GM21526 (cell line): ENCODE results near the gene SORBS1.

ENCODE experiments used
- ATAC-seq: cut with Tn5 transposase; IDR thresholded peaks from one replicate; pipeline ENCODE4 v1.9.1; 2021; ENCODE audit warnings: moderate library complexity; ENCODE audit not compliant: unreplicated experiment, low FRiP score

SORBS1 gene

DNA sequence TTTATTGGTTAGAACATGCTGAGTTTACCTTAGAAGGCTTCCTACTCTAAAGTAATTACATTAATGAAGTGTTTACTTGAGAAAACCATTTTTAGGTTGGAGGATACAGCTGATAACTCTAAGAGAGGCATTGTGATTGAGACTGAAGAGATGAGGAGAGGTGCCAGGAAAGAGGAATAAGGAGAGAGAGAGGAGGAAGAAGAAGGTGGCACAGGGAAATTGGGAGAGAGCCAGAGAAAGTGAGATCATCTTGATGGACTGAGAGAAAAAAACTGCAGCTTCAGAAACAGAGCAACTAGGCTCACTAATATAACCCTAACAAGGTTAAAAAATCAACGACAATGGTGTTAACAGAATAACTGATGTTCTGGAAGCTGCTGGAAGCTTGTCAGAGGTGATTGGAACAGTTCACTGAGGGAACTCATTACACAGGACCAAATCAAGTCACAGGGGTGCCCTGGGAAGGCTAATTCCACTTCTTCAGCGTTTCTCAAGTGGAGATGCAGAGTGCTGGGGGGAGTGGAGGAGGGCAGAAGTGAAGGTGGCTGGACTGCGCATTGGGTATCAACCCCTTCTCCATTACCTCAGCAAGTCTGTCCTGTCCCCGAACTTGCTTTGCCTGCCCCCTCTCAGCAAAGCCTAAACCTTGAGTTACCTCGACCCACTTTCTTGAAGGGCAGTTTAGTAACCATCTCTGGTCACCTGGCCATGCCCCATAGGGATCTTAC, 6.9 kb upstream of the SORBS1 start:
- ATAC-seq, result no peak

DNA sequence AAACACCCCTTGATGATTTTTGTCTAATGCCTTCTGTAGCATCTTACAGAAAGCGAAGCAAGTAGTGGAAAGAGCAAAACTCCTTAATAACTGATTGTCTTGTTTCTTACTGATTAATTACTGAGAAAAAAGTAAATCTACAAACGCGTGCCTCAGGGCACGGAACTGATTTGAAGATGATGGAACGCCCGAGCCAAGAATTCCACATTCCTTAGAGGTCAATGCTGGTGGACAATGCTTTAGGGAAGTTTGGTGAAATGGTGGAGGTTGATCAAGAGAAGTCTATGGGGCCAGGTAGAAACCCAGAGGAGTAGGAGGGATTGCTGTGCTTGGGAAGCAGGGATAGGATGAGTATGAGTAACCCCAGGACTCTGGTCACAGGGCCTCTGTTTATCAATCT, 5.0 kb upstream of the SORBS1 start:
- ATAC-seq, result no peak

DNA sequence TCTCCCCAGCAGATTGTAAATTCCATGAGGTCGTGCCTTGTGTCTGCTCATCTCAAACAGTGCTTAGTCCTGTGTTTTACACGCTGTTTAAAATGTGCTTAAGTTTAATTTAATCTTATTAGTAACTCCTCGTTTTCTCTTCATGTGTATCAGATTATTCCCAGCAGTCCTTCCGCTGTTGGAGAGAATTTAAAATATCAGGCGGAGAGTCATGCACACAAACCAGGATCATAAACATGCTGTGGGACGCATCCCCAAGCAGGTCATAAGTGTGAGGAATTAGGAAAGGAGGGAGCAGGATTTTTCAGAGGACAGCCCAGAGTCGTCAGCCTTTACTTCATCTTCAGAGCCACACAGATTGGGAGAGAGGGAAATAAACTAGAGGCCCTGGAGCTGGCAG, 4.2 kb upstream of the SORBS1 start:
- ATAC-seq, result no peak

- ATAC-seq, result no peak
These were observed 3.1 kb upstream of the SORBS1 start for GRCh38 chr10:95564291-95564690.

- ATAC-seq, result no peak
These were observed 1.3 kb upstream of the SORBS1 start for GRCh38 chr10:95562341-95562965.

GRCh38 chr10:95561864-95562177, 650 bp upstream of the SORBS1 start:
- no peak for ATAC-seq

DNA sequence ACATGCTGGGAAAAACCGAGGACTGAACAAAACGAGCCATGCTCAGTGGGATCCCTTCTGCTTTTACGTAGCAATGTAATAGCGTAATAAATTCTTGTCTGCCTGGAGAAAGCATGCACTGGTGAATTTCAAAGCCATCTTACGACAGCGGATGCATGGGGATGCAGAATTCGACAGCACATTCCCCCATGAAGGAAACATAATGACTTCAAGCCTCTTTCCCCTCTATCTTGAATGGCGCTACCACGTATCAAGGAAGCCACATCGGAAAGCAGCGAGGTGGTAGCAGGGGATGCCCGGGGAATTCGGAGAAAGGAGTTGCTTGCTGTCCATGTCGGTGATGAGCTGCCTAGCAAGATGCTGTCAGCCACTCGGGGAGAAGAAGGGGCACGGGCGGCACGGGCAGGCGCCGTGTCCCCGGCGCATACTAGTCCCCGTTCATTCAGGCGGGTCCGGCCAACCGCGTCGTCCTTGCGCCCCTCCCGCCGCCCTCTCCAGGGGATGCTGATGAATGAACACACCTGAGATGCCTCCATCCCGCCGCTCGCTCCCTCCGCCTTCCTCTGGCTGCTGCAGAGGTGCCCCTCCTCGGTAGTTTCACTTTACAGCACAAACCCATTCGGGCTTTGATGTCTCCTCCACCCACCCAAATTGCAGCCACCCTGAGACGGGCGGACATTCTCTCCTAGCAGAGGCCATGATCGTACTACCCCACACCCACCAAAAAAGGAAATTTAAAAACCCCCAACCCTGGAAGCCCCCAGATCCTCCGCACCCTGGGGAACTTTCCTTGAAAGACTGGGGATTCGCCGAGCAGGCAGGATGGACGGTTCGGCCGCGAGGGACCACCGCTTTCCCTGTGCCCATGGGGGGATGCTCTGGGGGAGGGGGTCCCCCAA, 644 bp downstream of the SORBS1 start:
- ATAC-seq, result no peak

DNA sequence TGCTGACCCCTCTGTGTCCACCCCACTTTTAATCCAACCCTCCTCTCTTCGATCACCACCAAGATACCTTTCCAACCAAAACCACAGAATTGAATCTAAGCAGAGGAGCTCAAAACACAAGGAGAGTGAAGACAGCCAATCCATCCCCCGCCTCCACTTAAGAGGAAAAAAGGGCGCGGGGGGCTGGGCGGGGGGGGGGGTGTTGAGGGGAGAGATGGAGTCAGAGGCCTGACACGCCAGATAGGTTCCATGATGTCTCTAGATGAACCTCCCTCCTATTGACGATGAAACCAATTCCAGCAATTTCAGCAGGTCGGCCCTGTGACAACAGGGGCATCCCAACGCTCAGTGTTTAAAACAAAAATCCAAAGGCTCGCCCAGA, 1.3 kb downstream of the SORBS1 start:
- no peak for ATAC-seq

DNA sequence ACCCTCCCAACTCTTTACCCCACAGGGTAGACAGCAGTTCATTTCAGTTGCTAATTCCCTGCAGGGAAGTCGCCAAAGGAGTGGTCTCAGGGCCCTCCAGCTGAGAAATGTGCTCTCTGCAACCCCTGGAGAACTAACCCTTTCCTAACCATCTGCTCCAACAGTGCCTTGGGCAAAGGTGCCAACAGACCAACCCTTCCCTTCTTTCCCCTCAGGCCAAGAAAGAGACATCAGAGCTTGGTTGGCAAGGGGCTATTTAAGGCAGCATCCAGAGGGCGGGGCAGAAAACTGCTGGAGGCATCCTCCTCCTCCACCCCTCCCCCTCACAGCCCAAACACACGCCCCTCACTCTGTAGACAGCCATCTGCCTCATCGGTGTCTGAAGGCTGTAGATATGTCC, 1.7 kb downstream of the SORBS1 start:
- no peak for ATAC-seq

DNA sequence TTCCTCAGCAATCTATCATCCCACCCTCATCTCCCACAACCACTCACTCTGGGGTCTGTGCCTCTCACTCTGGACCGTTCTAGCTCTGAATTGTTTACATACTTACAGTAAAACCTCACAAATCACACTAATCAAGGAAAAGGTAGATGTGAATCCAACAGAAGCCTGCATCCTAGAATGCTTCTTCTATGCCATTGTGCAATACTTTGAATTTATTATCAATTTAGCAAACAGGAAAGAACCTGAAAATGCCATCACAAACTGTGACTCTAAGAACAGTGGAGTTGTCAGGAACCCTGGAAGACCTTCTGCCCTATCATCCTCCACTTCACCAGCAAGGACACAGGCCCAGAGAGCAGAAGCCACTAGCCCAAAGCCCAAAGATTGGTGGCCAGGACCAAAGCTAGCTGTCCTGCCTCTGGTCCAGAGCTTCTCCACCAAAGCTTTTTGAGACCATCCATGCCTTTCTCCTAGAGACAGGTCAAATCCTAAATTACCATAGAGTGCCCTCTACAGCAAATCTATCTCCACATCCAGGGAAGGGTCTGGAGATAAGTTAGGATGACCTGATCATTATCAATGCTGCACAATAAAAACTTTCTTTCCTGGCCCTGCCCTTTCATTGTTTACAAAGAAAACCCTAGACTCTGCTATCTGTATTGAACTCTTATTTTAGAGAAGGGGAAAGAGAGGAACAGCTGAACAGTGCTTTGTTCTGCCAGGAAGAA, 2.4 kb downstream of the SORBS1 start:
- no peak for ATAC-seq

GRCh38 chr10:95556994-95557767, 4.0 kb downstream of the SORBS1 start:
- ATAC-seq, result no peak

- ATAC-seq, result no peak
These were observed 7.5 kb downstream of the SORBS1 start for GRCh38 chr10:95553674-95554073.

DNA sequence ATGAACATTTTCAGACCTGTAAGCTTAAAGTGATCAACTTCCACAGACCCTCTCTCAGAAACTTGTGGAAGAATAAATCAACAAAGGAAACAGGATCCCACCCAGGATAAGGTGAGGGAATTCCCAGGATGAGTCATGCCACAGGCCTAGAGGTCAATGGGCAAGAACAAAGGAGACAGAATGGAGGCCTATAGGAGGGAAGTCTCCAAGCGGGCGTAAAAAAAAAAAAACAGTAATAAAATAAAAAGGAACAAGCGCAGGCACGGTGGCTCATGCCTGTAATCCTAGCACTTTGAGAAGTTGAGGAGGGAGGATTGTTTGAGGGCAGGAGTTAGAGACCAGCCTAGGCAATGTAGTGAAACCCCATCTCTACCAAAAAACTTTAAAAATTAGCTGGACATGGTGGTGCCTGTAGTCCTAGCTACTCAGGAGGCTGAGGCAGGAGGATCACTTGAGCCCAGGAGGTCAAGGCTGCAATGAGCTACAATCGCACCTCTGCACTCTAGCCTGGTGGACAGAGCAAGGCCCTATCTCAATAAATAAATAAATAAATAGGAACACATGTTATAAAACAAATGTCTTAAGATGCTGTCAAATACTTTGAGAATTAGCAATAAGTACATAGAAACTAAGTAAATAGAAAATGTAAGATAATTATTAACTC, 8.4 kb downstream of the SORBS1 start:
- no peak for ATAC-seq

DNA sequence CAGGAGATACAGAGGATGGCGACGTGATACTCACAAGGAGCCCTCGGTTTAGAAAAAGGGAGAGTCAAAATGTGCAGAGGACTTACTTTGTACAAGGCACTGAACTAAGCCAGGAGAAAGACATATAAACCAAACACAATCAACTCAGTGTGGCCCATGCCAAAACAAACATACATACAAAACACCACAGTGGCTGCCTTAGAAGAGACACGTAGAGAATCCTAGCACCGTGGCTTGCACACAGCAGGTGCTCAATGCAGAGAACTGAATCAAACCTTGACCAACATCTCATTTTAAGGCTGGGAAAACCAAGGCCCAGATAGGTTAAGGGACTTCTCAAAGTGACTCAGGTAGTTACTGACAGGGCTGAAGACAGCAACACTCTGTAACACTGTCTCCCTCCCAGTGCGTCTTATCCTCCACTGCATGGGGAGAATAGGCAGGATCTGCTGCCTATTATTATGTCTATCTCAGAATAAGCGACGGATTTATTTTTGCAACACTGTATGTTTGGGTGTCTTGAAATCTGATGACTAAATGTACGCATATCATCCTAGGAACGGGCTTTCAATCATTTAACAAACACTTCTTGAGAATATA, 11.0 kb downstream of the SORBS1 start:
- ATAC-seq, result no peak

GRCh38 chr10:95547791-95548435, 13.3 kb downstream of the SORBS1 start:
- ATAC-seq, result no peak

- ATAC-seq, result no peak
These were observed 14.0 kb downstream of the SORBS1 start for GRCh38 chr10:95547197-95547596.

GRCh38 chr10:95545981-95546380, 15.2 kb downstream of the SORBS1 start:
- ATAC-seq, result no peak

DNA sequence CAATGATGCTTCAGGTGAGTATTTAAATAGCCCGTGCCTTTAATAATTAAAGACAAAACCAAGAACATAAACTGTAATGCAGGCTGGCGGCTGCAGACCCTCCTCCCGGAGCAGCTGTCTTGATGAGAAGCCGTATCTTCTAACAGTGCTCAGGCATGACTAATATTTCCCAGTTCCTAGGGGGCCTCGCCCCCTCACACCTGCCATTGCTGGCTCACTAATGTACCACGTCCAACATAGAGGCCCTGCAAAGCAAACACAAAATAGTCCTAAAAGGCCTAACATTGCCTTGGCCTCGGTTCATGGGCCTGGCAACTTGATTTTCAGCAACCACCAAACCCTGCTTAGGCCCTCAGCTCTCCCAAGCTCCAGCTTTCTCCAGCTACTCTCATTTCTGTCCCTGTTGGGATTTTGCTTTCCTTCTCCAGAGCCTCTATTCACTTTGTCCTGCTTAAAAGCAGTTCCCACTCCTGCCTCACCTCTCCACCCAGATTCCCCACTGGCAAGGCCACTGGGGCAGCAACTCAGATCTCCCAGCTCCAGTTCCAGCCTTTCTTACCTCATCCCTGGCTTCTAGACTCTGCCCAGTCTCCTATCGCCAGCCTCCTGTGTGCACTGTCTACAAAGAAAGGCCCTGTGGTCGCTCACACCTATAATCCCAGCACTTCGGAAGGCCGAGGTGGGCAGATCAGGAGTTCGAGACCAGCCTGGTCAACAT, 16.2 kb downstream of the SORBS1 start:
- ATAC-seq, result no peak
